ENCODE data around the gene WDR45B. TPM values are rescaled to one million over a fixed set of nuclear protein-coding genes. Genes with fewer than 3 reads are reported as not detected.
A peak's percentile ranks its signal among the peaks of the same experiment; 100 is the strongest.

WDR45B gene
- total RNA-seq, 2 experiments from 2014 or later, result 61.7 to 81.9 TPM

- Histone ChIP-seq H3K4me1 (ENCODE audit: insufficient read depth, low read length, poor library complexity, severe bottlenecking) (peaks cover 20% of the 10 kb centered on the region), H4K20me1 (ENCODE audit: insufficient read depth, low read length) (no peaks in the 10 kb centered on the region), H3K27ac (ENCODE audit: low read depth, low read length, poor library complexity, severe bottlenecking) (peak overlapping the region; percentile 74), H3K4me2 (ENCODE audit: low read length) (peak overlapping the region; percentile 71; the same call in 1 of the 2 replicates), H3K36me3 (ENCODE audit: insufficient read depth, low read length) (peaks cover 80% of the 10 kb centered on the region), H3K79me2 (ENCODE audit: insufficient read depth, low read depth, low read length) (no peaks in the 10 kb centered on the region), H3K9me2 (ENCODE audit: insufficient read depth, low read length) (no peaks in the 10 kb centered on the region), H3K4me3 (ENCODE audit: low read depth, low read length, poor library complexity, severe bottlenecking) (no peak overlapping the region), H2AFZ (ENCODE audit: low read length) (no peak overlapping the region), H3K9me3 (ENCODE audit: low read length) (no peaks in the 10 kb centered on the region)
- intact Hi-C loops (cut with micrococcal nuclease; ENCODE audit: unreplicated experiment), result no loop called here
- TF ChIP-seq EZH2phosphoT487 (IDR thresholded peaks at IDR 0.05; ENCODE audit: borderline replicate concordance, low read depth, low read length) (no peak), CTCF (conservative IDR thresholded peaks at IDR 0.05; ENCODE audit: low read length) (no peak)
- ChIA-PET POLR2A (no interaction called here), CTCF (ENCODE audit: unreplicated experiment) (no interaction called here)
- BruUV-seq (replicated peaks), result no TSS peak
- DNase-seq (ENCODE audit: low spot score), result no peak
Observed at GRCh38 chr17:82592289-82592766, 55.9 kb downstream of the WDR45B start.

- H3K9me3 ChIP-seq (ENCODE audit: low read length), result no peaks in the 10 kb centered on the region
- no peak for TF ChIP-seq EZH2phosphoT487 (IDR thresholded peaks at IDR 0.05; ENCODE audit: borderline replicate concordance, low read depth, low read length)
- TF ChIP-seq CTCF (conservative IDR thresholded peaks at IDR 0.05; ENCODE audit: low read length), result no peak
- H3K27ac ChIP-seq (ENCODE audit: low read depth, low read length, poor library complexity, severe bottlenecking), result no peak overlapping the region
- peaks cover 20% of the 10 kb centered on the region for H3K4me1 ChIP-seq (ENCODE audit: insufficient read depth, low read length, poor library complexity, severe bottlenecking)
- no peaks in the 10 kb centered on the region for H3K9me2 ChIP-seq (ENCODE audit: insufficient read depth, low read length)
- no peaks in the 10 kb centered on the region for H4K20me1 ChIP-seq (ENCODE audit: insufficient read depth, low read length)
- intact Hi-C loops (cut with micrococcal nuclease; ENCODE audit: unreplicated experiment), result no loop called here
- H3K4me2 ChIP-seq (ENCODE audit: low read length), result no peak overlapping the region
- H3K79me2 ChIP-seq (ENCODE audit: insufficient read depth, low read depth, low read length), result no peaks in the 10 kb centered on the region
- peaks cover 79% of the 10 kb centered on the region for H3K36me3 ChIP-seq (ENCODE audit: insufficient read depth, low read length)
- H2AFZ ChIP-seq (ENCODE audit: low read length), result no peak overlapping the region
- H3K4me3 ChIP-seq (ENCODE audit: low read depth, low read length, poor library complexity, severe bottlenecking), result no peak overlapping the region
- POLR2A ChIA-PET, result no interaction called here
- CTCF ChIA-PET (ENCODE audit: unreplicated experiment), result no interaction called here
- no TSS peak for BruUV-seq (replicated peaks)
- DNase-seq (ENCODE audit: low spot score), result no peak
Observed at GRCh38 chr17:82590881-82591539, 57.2 kb downstream of the WDR45B start.

GRCh38 chr17:82590216-82590615, 58.0 kb downstream of the WDR45B start:
- H3K4me3 ChIP-seq (ENCODE audit: low read depth, low read length, poor library complexity, severe bottlenecking), result no peak overlapping the region
- ChIA-PET POLR2A (no interaction called here), CTCF (ENCODE audit: unreplicated experiment) (no interaction called here)
- no peak overlapping the region for H2AFZ ChIP-seq (ENCODE audit: low read length)
- H3K4me1 ChIP-seq (ENCODE audit: insufficient read depth, low read length, poor library complexity, severe bottlenecking), result peaks cover 17% of the 10 kb centered on the region
- H3K27ac ChIP-seq (ENCODE audit: low read depth, low read length, poor library complexity, severe bottlenecking), result peak overlapping the region; percentile 1
- no peaks in the 10 kb centered on the region for H4K20me1 ChIP-seq (ENCODE audit: insufficient read depth, low read length)
- H3K9me2 ChIP-seq (ENCODE audit: insufficient read depth, low read length), result no peaks in the 10 kb centered on the region
- DNase-seq (ENCODE audit: low spot score), result no peak
- BruUV-seq (replicated peaks), result no TSS peak
- intact Hi-C loops (cut with micrococcal nuclease; ENCODE audit: unreplicated experiment), result no loop called here
- H3K4me2 ChIP-seq (ENCODE audit: low read length), result no peak overlapping the region
- TF ChIP-seq CTCF (conservative IDR thresholded peaks at IDR 0.05; ENCODE audit: low read length) (no peak), EZH2phosphoT487 (IDR thresholded peaks at IDR 0.05; ENCODE audit: borderline replicate concordance, low read depth, low read length) (no peak)
- H3K36me3 ChIP-seq (ENCODE audit: insufficient read depth, low read length), result peaks cover 79% of the 10 kb centered on the region
- H3K9me3 ChIP-seq (ENCODE audit: low read length), result no peaks in the 10 kb centered on the region
- no peaks in the 10 kb centered on the region for H3K79me2 ChIP-seq (ENCODE audit: insufficient read depth, low read depth, low read length)
